GM23248 (cell line): ENCODE measurements around the gene STARD13.

Source experiments
- EZH2 ChIP-seq: fragments of 200-600 bp; sonication (generic); IDR thresholded peaks from 2 replicates; pipeline ENCODE4 v1.6.1; 2018; ENCODE audit warnings: antibody characterized with exemption, mild to moderate bottlenecking; ENCODE audit not compliant: insufficient read depth, poor library complexity, severe bottlenecking
- EZH2phosphoT487 ChIP-seq: fragments of 200-600 bp; sonication (generic); IDR thresholded peaks from 2 replicates; pipeline ENCODE4 v1.6.1; 2018; ENCODE audit warnings: antibody characterized with exemption, moderate library complexity, mild to moderate bottlenecking, low read depth; ENCODE audit not compliant: insufficient read depth

DNA sequence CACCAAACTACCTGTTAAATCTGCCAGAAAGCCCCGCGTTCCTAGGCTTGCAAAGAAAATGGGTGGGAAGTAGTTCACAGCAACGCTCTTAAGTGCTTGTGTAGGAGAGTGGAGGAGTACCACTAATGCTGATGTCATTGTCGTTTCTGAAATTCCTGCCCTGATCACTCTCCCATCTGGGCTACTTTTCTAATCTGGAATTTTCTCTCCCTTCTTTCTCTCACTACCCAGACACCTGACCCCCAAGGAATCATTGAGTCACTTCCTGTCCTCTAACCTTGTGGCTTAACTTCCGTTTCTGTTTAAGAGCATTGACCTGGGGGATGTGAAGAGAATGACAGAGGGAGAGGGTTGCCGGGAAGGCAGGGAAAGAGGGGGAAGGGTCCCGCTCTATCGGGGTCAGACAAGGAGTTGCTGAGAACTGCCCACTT, 98.7 kb downstream of the STARD13 start:
- TF ChIP-seq EZH2 (no peak), EZH2phosphoT487 (no peak)
